GM12864 (cell line): ENCODE results near the gene GNB1L.

Experiments
- DNase-seq: peaks from one replicate; pipeline ENCODE4 v3.0.0-alpha.2; 2011; ENCODE audit warnings: low read depth
- H3K4me3 ChIP-seq: 2 replicates; pipeline ENCODE4 v1.5.1; 2011; ENCODE audit warnings: mild to moderate bottlenecking, low read depth, low read length, control low read depth
- TF ChIP-seq, protein P1 (sequence below): IDR thresholded peaks from 2 replicates; pipeline ENCODE4 v1.5.1; 2011; ENCODE audit warnings: low read depth, mild to moderate bottlenecking, moderate library complexity, low read length, control low read depth, inconsistent platforms; ENCODE audit errors: missing control alignments

The GNB1L gene

DNA sequence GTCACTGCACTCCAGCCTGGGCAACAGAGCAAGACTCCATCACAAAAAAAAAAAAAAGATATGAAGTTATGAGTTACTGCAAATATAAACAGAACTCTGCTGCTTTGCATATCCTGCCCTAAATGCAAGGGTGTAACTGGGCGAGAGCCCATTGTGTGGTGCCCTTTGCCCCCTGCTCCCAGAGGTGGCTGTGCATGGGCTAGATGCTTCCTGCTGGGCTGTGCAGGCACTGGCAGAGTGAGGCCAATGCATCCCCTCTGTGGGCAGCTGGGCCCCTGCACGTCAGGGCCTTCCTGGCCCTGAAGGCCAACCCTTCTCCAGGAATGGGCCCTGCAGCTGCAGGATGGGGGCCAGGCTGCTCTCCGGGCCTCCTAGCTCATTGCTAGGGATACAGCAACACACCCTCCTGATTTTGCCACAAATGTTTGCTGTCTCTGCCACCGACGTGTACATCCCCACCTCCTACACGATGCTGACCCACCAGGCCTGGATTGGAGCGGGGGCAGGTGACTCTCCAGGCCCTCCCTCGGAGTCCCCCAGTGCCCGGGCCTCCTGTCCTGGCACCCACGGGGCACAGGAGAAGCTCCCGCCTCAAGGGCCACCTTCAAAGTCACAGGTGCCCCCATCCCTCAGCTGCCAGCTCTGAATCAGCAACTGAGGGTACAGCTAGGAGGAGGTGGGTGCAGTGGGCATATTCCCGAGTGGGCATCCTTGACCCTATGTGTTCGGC is 46.2 kb upstream of the GNB1L start:
- TF ChIP-seq, protein P1, sequence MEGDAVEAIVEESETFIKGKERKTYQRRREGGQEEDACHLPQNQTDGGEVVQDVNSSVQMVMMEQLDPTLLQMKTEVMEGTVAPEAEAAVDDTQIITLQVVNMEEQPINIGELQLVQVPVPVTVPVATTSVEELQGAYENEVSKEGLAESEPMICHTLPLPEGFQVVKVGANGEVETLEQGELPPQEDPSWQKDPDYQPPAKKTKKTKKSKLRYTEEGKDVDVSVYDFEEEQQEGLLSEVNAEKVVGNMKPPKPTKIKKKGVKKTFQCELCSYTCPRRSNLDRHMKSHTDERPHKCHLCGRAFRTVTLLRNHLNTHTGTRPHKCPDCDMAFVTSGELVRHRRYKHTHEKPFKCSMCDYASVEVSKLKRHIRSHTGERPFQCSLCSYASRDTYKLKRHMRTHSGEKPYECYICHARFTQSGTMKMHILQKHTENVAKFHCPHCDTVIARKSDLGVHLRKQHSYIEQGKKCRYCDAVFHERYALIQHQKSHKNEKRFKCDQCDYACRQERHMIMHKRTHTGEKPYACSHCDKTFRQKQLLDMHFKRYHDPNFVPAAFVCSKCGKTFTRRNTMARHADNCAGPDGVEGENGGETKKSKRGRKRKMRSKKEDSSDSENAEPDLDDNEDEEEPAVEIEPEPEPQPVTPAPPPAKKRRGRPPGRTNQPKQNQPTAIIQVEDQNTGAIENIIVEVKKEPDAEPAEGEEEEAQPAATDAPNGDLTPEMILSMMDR: no peak
- no peak for DNase-seq
- H3K4me3 ChIP-seq: no peak overlapping the region

DNA sequence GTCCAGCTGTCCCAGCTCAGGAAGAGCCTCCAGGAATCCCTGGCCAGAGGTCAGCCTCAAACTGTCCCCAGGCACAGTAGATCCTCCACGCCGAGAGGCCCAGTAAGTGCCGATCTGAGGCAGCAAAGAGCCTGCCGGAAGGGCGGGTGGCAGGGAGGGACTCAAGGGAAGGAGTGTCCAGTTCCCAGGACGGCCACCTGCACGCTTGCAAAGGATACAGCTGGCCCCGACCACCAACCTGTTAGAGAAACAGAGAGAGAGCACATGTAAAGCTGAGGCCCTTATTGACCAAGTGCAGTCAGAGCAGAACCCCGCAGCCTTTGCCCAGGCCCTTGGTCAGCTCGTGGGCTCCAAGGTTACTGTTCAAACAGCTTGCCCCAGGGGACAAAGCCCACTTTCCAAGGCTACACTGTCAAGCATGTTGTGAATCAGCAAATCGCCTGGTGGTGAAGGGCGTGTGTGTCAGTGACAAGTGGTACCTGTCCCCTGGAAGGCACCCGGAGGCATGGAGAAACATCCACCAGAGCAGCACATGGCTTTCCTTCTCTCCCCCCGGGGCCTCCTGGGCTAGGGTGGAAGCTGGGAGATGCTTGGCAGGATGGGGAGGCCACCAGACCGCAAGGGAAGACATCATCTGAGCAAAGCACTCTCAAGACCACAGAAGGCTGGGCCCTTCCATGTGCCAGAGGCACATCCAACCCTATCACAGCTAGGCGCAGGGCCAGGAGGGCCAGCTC is 44.3 kb upstream of the GNB1L start:
- H3K4me3 ChIP-seq: no peak overlapping the region
- TF ChIP-seq, protein P1: no peak
- no peak for DNase-seq

DNA sequence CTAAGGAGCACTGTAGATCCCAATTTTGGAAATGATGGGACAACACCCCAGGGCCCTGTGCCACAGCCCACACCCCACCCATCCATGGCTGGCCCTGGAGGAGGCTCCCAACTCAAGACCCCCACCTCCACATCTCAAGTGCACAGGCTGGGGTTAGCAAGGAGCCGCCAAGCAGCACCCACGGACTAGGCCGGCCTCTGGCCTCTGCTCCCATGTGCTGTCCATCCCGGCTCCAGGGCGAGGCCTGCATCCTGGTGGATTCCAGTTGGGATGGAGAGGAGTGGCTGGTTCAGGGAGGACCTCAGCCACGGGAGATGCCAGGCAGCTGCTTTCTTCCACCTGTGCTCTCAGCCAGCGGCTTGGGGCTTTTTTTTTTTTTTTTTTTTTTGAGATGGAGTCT is 43.5 kb upstream of the GNB1L start:
- no peak for DNase-seq
- H3K4me3 ChIP-seq: no peak overlapping the region
- TF ChIP-seq, protein P1: no peak

DNA sequence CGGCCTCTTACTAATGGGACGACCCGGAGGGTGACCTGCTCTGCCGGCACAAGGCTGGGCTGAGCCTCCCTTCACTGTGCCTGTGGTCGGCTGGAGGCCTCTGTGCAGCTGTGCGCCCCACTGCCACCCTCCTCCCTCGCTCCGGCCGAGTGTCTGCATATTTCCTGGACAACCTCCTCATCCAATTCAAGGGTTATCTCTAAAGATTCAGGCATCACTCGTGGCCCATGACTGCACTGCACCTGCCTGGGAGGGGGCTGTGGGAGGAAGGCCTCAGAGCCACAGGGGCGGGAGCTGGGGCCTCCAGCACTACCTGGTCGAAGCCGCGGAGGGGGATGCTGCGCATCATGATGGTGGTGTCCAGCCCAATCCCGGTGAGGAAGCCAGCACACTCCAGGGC is 43.1 kb upstream of the GNB1L start:
- TF ChIP-seq, protein P1: no peak
- DNase-seq: no peak
- no peak overlapping the region for H3K4me3 ChIP-seq

DNA sequence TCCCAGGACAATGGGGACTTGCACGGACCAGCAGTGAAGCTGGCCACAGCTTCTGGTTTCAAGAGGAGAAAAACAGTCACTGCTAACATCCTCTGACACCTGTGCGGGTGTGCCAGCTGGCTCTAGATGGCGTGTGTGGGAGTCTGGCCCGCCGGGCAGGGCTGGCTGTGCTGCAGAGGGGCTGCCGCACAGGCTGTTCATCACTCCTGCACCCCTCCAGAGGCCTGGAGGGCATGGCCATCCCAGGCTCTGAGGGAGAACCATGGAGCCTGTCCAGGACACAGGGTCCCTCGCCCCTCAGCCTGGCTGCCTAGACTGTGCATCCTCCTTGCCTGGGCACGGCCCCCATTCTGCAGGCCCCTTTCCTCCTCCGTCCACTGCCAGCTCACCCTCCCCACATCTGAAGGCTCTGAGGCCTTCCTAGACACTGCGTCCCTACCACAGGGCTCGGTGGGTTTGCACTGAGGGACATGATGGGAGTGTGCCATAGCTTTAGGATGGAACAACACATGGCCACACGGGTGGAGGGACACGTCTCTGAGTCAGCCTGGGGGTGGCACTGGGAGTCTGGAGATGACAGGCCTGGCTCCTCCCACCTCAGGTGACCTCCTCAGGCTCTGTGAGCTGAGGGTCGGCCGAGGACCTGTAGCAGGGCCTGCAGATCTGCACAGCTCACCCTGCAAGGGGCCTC is 42.1 kb upstream of the GNB1L start:
- no peak overlapping the region for H3K4me3 ChIP-seq
- TF ChIP-seq, protein P1: no peak
- no peak for DNase-seq

DNA sequence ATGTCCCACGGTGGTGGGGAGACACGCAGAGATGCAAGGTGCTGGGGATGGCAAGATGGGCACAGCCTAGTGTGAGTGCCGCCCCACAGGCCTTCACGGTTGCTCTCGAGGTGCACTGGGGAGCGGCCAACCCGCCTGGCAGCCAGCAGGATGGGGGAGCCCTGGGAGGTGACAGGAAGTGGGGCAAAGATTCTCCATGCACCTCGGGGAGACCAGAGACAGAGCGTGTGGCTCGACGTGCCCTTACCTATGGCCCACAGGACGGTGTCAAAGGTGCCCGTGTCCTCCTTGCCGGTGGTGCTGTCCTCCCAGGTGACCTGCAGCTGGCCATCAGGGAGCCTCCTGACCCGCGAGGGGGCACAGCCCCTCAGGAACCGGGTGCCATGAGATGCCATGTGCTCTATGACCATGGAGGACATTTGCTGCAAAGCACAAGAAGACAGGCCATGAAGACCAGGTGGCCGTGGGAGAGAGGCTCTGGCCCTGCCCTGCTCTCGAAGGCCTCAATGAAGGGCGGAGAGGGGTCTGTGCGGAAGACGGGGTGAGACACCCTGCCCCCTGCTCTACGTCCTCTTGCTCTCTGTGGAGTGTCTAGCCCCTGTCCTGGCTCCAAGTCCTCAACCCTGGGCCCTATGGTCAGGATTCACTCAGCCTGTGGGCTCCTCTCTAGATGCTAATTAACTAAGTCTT is 40.6 kb upstream of the GNB1L start:
- TF ChIP-seq, protein P1: no peak
- H3K4me3 ChIP-seq: no peak overlapping the region
- no peak for DNase-seq
